PC-3 (cell line): ENCODE data around the gene PRTN3. TPM values are rescaled to one million over a fixed set of nuclear protein-coding genes. Genes with fewer than 3 reads are reported as not detected.

Source experiments
- ATAC-seq: fragments of 200-7000 bp; cut with Tn5 transposase; 2 replicates; pipeline ENCODE4 v1.9.1; 2020; ENCODE audit warnings: mild to moderate bottlenecking, moderate library complexity
- BruUV-seq: library from RNA; stranded (reverse); fragments of 400-500 nt; replicated peaks from 2 replicates; lab custom pipeline; 2021; lab: Mats Ljungman, UMichigan
- CTCF ChIA-PET: fragments of 300-600 bp; sonication (Branson Sonifier 250); formaldehyde crosslinking; loops from one replicate; lab custom pipeline; 2022; ENCODE audit warnings: antibody characterized with exemption; lab: Charles Lee
- POLR2A ChIA-PET: fragments of 300-600 bp; sonication (Branson Sonifier 250); formaldehyde crosslinking; loops from one replicate; lab custom pipeline; 2022; ENCODE audit warnings: antibody characterized with exemption; ENCODE audit not compliant: unreplicated experiment; lab: Charles Lee
- DNase-seq: peaks from one replicate; pipeline ENCODE4 v3.0.0-alpha.2; 2015
- H2AFZ ChIP-seq: fragments of 300-600 bp; sonication (generic); 2 replicates; pipeline ENCODE4 v1.6.0; 2016; ENCODE audit warnings: antibody characterized with exemption, low read length
- H3F3A ChIP-seq: fragments of 300-600 bp; sonication (generic); one replicate; pipeline ENCODE4 v1.6.0; 2017; ENCODE audit warnings: antibody characterized with exemption, low read length, control low read depth, mild to moderate bottlenecking; ENCODE audit not compliant: unreplicated experiment
- H3K27ac ChIP-seq: fragments of 300-600 bp; sonication (generic); 2 replicates; pipeline ENCODE4 v1.5.1; 2016; ENCODE audit warnings: mild to moderate bottlenecking, low read length
- H3K27me3 ChIP-seq: fragments of 300-600 bp; sonication (generic); 2 replicates; pipeline ENCODE4 v1.6.1; 2016; ENCODE audit warnings: low read length, mixed read lengths
- H3K36me3 ChIP-seq: fragments of 300-600 bp; sonication (generic); 2 replicates; pipeline ENCODE4 v1.6.1; 2016; ENCODE audit warnings: low read depth, mixed run types, low read length, mixed read lengths
- H3K4me1 ChIP-seq: fragments of 300-600 bp; sonication (generic); 2 replicates; pipeline ENCODE4 v1.5.1; 2016; ENCODE audit warnings: low read length; ENCODE audit not compliant: insufficient read depth
- H3K4me2 ChIP-seq: fragments of 300-600 bp; sonication (generic); 2 replicates; pipeline ENCODE4 v1.6.0; 2016; ENCODE audit warnings: low read length
- H3K4me3 ChIP-seq: fragments of 300-600 bp; sonication (generic); 2 replicates; pipeline ENCODE4 v1.5.1; 2016; ENCODE audit warnings: mild to moderate bottlenecking, low read length, mixed read lengths
- H3K79me2 ChIP-seq: fragments of 300-600 bp; sonication (generic); 2 replicates; pipeline ENCODE4 v1.6.1; 2017; ENCODE audit warnings: low read length, mixed read lengths
- H3K9ac ChIP-seq: fragments of 300-600 bp; sonication (generic); 2 replicates; pipeline ENCODE4 v1.6.0; 2016; ENCODE audit warnings: mild to moderate bottlenecking, low read length
- H3K9me2 ChIP-seq: fragments of 300-600 bp; sonication (generic); replicated peaks from 2 replicates; pipeline ENCODE4 v1.6.1; 2016; ENCODE audit warnings: mixed run types, low read length, mixed read lengths
- H3K9me3 ChIP-seq: fragments of 300-600 bp; sonication (generic); 2 replicates; pipeline ENCODE4 v1.6.1; 2016; ENCODE audit warnings: low read length, mixed read lengths
- H4K20me1 ChIP-seq: fragments of 300-600 bp; sonication (generic); 2 replicates; pipeline ENCODE4 v1.6.1; 2016; ENCODE audit warnings: low read length, mixed read lengths
- CTCF ChIP-seq: fragments of 300-600 bp; sonication (generic); conservative IDR thresholded peaks from 2 replicates; pipeline ENCODE4 v1.5.1; 2017; ENCODE audit warnings: antibody characterized with exemption, low read depth, mild to moderate bottlenecking, low read length
- EZH2 ChIP-seq: fragments of 300-600 bp; sonication (generic); IDR thresholded peaks from one replicate; pipeline ENCODE4 v1.6.1; 2017; ENCODE audit warnings: antibody characterized with exemption, mild to moderate bottlenecking, low read length; ENCODE audit not compliant: unreplicated experiment
- EZH2phosphoT487 ChIP-seq: fragments of 300-600 bp; sonication (generic); IDR thresholded peaks from 2 replicates; pipeline ENCODE4 v1.6.1; 2018; ENCODE audit warnings: mild to moderate bottlenecking, antibody characterized with exemption, low read length, borderline replicate concordance
- intact Hi-C: fragments of 100-400 bp; cut with micrococcal nuclease; formaldehyde crosslinking; loops from 2 replicates; pipeline ENCODE4 v1.9.0; 2023
- total RNA-seq: library from RNA; depleted of rRNA; stranded (reverse); fragments of >200 nt; gene quantifications from 2 replicates; pipeline ENCODE4 v1.2.3, GENCODE V29; 2014

PRTN3 gene
- total RNA-seq, 1 experiment from 2014 or later = 0.29 TPM

- Histone ChIP-seq H3K79me2 (no peaks in the 10 kb centered on the region), H4K20me1 (no peaks in the 10 kb centered on the region), H3K9me3 (no peaks in the 10 kb centered on the region), H3K4me3 (no peak overlapping the region), H3K9ac (no peak overlapping the region), H3K4me1 (no peaks in the 10 kb centered on the region), H3K27ac (no peak overlapping the region), H3K36me3 (no peaks in the 10 kb centered on the region), H3F3A (no peaks in the 10 kb centered on the region), H2AFZ (no peak overlapping the region), H3K4me2 (no peak overlapping the region), H3K9me2 (no peaks in the 10 kb centered on the region), H3K27me3 (no peaks in the 10 kb centered on the region)
- intact Hi-C loops = no loop called here
- POLR2A ChIA-PET = interaction anchor here (0.6 kb wide), 1 partner anchor 13 kb away, joined by 5 read pairs; no protein-coding TSS in a partner anchor
- CTCF ChIA-PET = no interaction called here
- peak; percentile 12 for ATAC-seq
- no TSS peak for BruUV-seq
- no peak for DNase-seq
- no peak for TF ChIP-seq CTCF
- no peak for TF ChIP-seq EZH2phosphoT487
These were observed 21.9 kb downstream of the PRTN3 start for GRCh38 chr19:862581-863314.

GRCh38 chr19:863315-863620 is 22.5 kb downstream of the PRTN3 start:
- DNase-seq (no peak), ATAC-seq (no peak)
- Histone ChIP-seq H3K4me1 (no peaks in the 10 kb centered on the region), H3K9me2 (no peaks in the 10 kb centered on the region), H3K4me3 (no peak overlapping the region), H3K36me3 (no peaks in the 10 kb centered on the region), H4K20me1 (no peaks in the 10 kb centered on the region), H3K9ac (no peak overlapping the region), H2AFZ (no peak overlapping the region), H3K79me2 (no peaks in the 10 kb centered on the region), H3F3A (no peaks in the 10 kb centered on the region), H3K27ac (no peak overlapping the region), H3K27me3 (no peaks in the 10 kb centered on the region), H3K9me3 (no peaks in the 10 kb centered on the region), H3K4me2 (no peak overlapping the region)
- POLR2A ChIA-PET = interaction anchor here (0.6 kb wide), 1 partner anchor 13 kb away, joined by 5 read pairs; no protein-coding TSS in a partner anchor
- CTCF ChIA-PET = no interaction called here
- TF ChIP-seq CTCF = no peak
- TF ChIP-seq EZH2phosphoT487 = no peak
- no peak for TF ChIP-seq EZH2
- intact Hi-C loops = no loop called here
- no TSS peak for BruUV-seq

- DNase-seq (no peak), ATAC-seq (no peak)
- ChIA-PET CTCF (interaction anchor here (0.5 kb wide), 1 partner anchor 69 kb away, joined by 3 read pairs; no protein-coding TSS in a partner anchor), POLR2A (no interaction called here)
- no TSS peak for BruUV-seq
- TF ChIP-seq EZH2phosphoT487 = no peak
- TF ChIP-seq CTCF = no peak
- TF ChIP-seq EZH2 = no peak
- Histone ChIP-seq H3K4me1 (peaks cover 12% of the 10 kb centered on the region), H3K27ac (no peak overlapping the region), H3K27me3 (no peaks in the 10 kb centered on the region), H2AFZ (no peak overlapping the region), H3F3A (no peaks in the 10 kb centered on the region), H3K4me2 (no peak overlapping the region), H3K36me3 (no peaks in the 10 kb centered on the region), H3K9me3 (no peaks in the 10 kb centered on the region), H4K20me1 (no peaks in the 10 kb centered on the region), H3K9ac (no peak overlapping the region), H3K9me2 (no peaks in the 10 kb centered on the region), H3K79me2 (no peaks in the 10 kb centered on the region), H3K4me3 (no peak overlapping the region)
- intact Hi-C loops = no loop called here
These were observed 26.0 kb downstream of the PRTN3 start for GRCh38 chr19:866769-867300.
